ENCODE measurements around the gene LHFPL6. TPM values are rescaled to one million over a fixed set of nuclear protein-coding genes. Genes with fewer than 3 reads are reported as not detected.

Gene LHFPL6
- total RNA-seq, 2 experiments from 2014 or later: 0.12 to 0.25 TPM

- Mint-ChIP-seq H3K36me3 (ENCODE audit: low read depth) (no peaks in the 10 kb centered on the region), H3K4me3 (no peak overlapping the region), H3K27me3 (no peaks in the 10 kb centered on the region), H3K9me3 (no peaks in the 10 kb centered on the region), H3K4me1 (no peaks in the 10 kb centered on the region), H3K27ac (no peak overlapping the region)
- no peak for DNase-seq
- CTCF ChIA-PET: no interaction called here
- POLR2A ChIA-PET: no interaction called here
Measured at GRCh38 chr13:39310961-39311360, 292.0 kb downstream of the LHFPL6 start.

- no peak for DNase-seq
- no peaks in the 10 kb centered on the region for H3K4me1 Mint-ChIP-seq
- POLR2A ChIA-PET: no interaction called here
- H3K4me3 Mint-ChIP-seq: no peak overlapping the region
- H3K27me3 Mint-ChIP-seq: no peaks in the 10 kb centered on the region
- no peaks in the 10 kb centered on the region for H3K36me3 Mint-ChIP-seq (ENCODE audit: low read depth)
- no peaks in the 10 kb centered on the region for H3K9me3 Mint-ChIP-seq
- CTCF ChIA-PET: no interaction called here
- no peak overlapping the region for H3K27ac Mint-ChIP-seq
Measured at GRCh38 chr13:39306639-39307589, 296.1 kb downstream of the LHFPL6 start.

- POLR2A ChIA-PET: no interaction called here
Measured at GRCh38 chr13:39302820-39303219, 300.2 kb downstream of the LHFPL6 start.

GRCh38 chr13:39298951-39299350 is 304.0 kb downstream of the LHFPL6 start:
- H3K4me1 Mint-ChIP-seq: no peaks in the 10 kb centered on the region
- H3K27me3 Mint-ChIP-seq: no peaks in the 10 kb centered on the region
- no peak for DNase-seq
- H3K4me3 Mint-ChIP-seq: no peak overlapping the region
- H3K9me3 Mint-ChIP-seq: no peaks in the 10 kb centered on the region
- no peaks in the 10 kb centered on the region for H3K36me3 Mint-ChIP-seq (ENCODE audit: low read depth)
- ChIA-PET POLR2A (no interaction called here), CTCF (no interaction called here)
- H3K27ac Mint-ChIP-seq: no peak overlapping the region

More at GRCh38 chr13:39302820-39303219, 300.2 kb downstream of the LHFPL6 start:
- H3K9me3 Mint-ChIP-seq: no peaks in the 10 kb centered on the region
- DNase-seq: no peak
- no peaks in the 10 kb centered on the region for H3K36me3 Mint-ChIP-seq (ENCODE audit: low read depth)
- H3K4me1 Mint-ChIP-seq: no peaks in the 10 kb centered on the region
- H3K27me3 Mint-ChIP-seq: no peaks in the 10 kb centered on the region
- H3K27ac Mint-ChIP-seq: no peak overlapping the region
- CTCF ChIA-PET: no interaction called here
- H3K4me3 Mint-ChIP-seq: no peak overlapping the region

- CTCF ChIA-PET: no interaction called here
- POLR2A ChIA-PET: no interaction called here
- no peak overlapping the region for H3K4me3 Mint-ChIP-seq
- H3K27me3 Mint-ChIP-seq: no peaks in the 10 kb centered on the region
- no peak overlapping the region for H3K27ac Mint-ChIP-seq
- DNase-seq: no peak
- no peaks in the 10 kb centered on the region for H3K9me3 Mint-ChIP-seq
- no peaks in the 10 kb centered on the region for H3K36me3 Mint-ChIP-seq (ENCODE audit: low read depth)
- no peaks in the 10 kb centered on the region for H3K4me1 Mint-ChIP-seq
Measured at GRCh38 chr13:39297664-39298171, 305.3 kb downstream of the LHFPL6 start.

GRCh38 chr13:39297023-39297422 is 306.0 kb downstream of the LHFPL6 start:
- Mint-ChIP-seq H3K27me3 (no peaks in the 10 kb centered on the region), H3K4me3 (no peak overlapping the region), H3K36me3 (ENCODE audit: low read depth) (no peaks in the 10 kb centered on the region), H3K4me1 (no peaks in the 10 kb centered on the region), H3K9me3 (no peaks in the 10 kb centered on the region), H3K27ac (no peak overlapping the region)
- DNase-seq: no peak
- POLR2A ChIA-PET: no interaction called here
- CTCF ChIA-PET: interaction anchor here (1.4 kb wide), 1 partner anchor 15 kb away, joined by 3 read pairs; no protein-coding TSS in a partner anchor

GRCh38 chr13:39296193-39296592 is 306.8 kb downstream of the LHFPL6 start:
- no peaks in the 10 kb centered on the region for H3K9me3 Mint-ChIP-seq
- H3K4me3 Mint-ChIP-seq: no peak overlapping the region
- ChIA-PET POLR2A (no interaction called here), CTCF (interaction anchor here (1.4 kb wide), 1 partner anchor 16 kb away, joined by 3 read pairs; no protein-coding TSS in a partner anchor)
- H3K27ac Mint-ChIP-seq: no peak overlapping the region
- no peaks in the 10 kb centered on the region for H3K4me1 Mint-ChIP-seq
- DNase-seq: no peak
- no peaks in the 10 kb centered on the region for H3K27me3 Mint-ChIP-seq
- H3K36me3 Mint-ChIP-seq (ENCODE audit: low read depth): no peaks in the 10 kb centered on the region

Other genes starting within 250 kb of the LHFPL6 start
- gene COG6, start 52.5 kb upstream of the LHFPL6 start, total RNA-seq: 10 to 100 TPM; 26.5 TPM

Measured in activated CD4-positive, alpha-beta T cell treated with anti-CD3 and anti-CD28 coated beads, Interleukin-2, amount 10 ng/mL, durations not matched to agents 7 days and 5 days (primary cell).